ENCODE data around the gene CFAP161. TPM values are rescaled to one million over a fixed set of nuclear protein-coding genes. Genes with fewer than 3 reads are reported as not detected.

The CFAP161 gene
- total and polyA plus RNA-seq, 2 of the 13 experiments (the other 11 are each of a cell fraction or from before 2014, with no cell fraction given), result not detected

DNA sequence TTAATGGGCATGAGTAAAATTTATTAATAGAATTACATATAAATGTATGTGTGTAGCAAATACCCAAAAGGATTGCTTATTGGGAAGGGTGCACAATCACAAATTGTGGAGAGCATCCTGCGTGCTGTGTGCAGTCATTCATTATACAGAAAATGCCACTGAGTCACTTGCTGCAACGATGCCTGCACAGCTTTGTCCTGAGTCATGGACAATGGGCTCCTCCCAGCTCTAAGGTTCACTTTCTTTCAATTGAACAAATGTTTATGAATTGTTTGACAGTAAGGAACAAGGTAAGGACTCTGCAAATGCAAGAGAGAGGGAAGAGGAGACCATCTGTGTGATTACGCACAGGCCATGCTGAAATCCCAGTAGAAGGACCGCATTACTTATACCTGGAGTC, 18.7 kb downstream of the CFAP161 start:
- DNase-seq (ENCODE audit: low spot score) (no peak), FAIRE-seq (no peak), ATAC-seq (no peak)
- Histone ChIP-seq H3K9ac (ENCODE audit: insufficient read depth, low read depth, low read length) (no peak overlapping the region), H3K9me3 (ENCODE audit: low read length) (no peaks in the 10 kb centered on the region), H4K20me1 (ENCODE audit: insufficient read depth, low read length) (no peaks in the 10 kb centered on the region), H3K4me2 (ENCODE audit: low read depth, low read length) (no peak overlapping the region), H3K36me3 (replicated peaks in 1 of 2; ENCODE audit: control insufficient read depth in 1 of 2, insufficient read depth in 2 of 2, low read length in 2 of 2) (no peaks in the 10 kb centered on the region), H3K4me1 (ENCODE audit: insufficient read depth, low read length) (no peaks in the 10 kb centered on the region), H2AFZ (ENCODE audit: low read length) (no peak overlapping the region), H3K79me2 (ENCODE audit: insufficient read depth, low read length) (no peaks in the 10 kb centered on the region), H3K4me3 (replicated peaks in 1 of 3; ENCODE audit: insufficient read depth in 1 of 3, low read depth in 2 of 3, low read length in 3 of 3) (no peak overlapping the region), H3K27me3 (ENCODE audit: control insufficient read depth in 1 of 2, insufficient read depth in 2 of 2, low read length in 2 of 2) (peaks cover 0 to 6% of the 10 kb centered on the region in 2 experiments; a peak in 1 of 5 replicates), H3K27ac (ENCODE audit: extremely low read length, insufficient read depth, low read length) (no peak overlapping the region)
- POLR2A ChIA-PET, result no interaction called here
- TF ChIP-seq ATRX (CRISPR knock-in tag; IDR thresholded peaks at IDR 0.05; ENCODE audit: borderline replicate concordance) (no peak), NFYB (CRISPR knock-in tag; IDR thresholded peaks at IDR 0.05) (no peak), ZNF296 (CRISPR knock-in tag; conservative IDR thresholded peaks at IDR 0.05) (no peak), ZHX1 (CRISPR knock-in tag; IDR thresholded peaks at IDR 0.05; ENCODE audit: low read depth) (no peak), ARNTL (CRISPR knock-in tag; IDR thresholded peaks at IDR 0.05) (no peak), ZNF816 (CRISPR knock-in tag; IDR thresholded peaks at IDR 0.05; ENCODE audit: borderline replicate concordance) (no peak), SP1 (IDR thresholded peaks at IDR 0.05) (no peak), SP1 (CRISPR knock-in tag; IDR thresholded peaks at IDR 0.05) (no peak), SRY (CRISPR knock-in tag; IDR thresholded peaks at IDR 0.05) (no peak), TBX3 (IDR thresholded peaks at IDR 0.05; ENCODE audit: borderline replicate concordance) (no peak), ZFP1 (CRISPR knock-in tag; IDR thresholded peaks at IDR 0.05) (no peak), ZSCAN29 (CRISPR knock-in tag; conservative IDR thresholded peaks at IDR 0.05) (no peak), POGK (CRISPR knock-in tag; conservative IDR thresholded peaks at IDR 0.05) (no peak), ZNF674 (CRISPR knock-in tag; IDR thresholded peaks at IDR 0.05; ENCODE audit: low read depth) (no peak)
- TF ChIP-seq, protein P1, sequence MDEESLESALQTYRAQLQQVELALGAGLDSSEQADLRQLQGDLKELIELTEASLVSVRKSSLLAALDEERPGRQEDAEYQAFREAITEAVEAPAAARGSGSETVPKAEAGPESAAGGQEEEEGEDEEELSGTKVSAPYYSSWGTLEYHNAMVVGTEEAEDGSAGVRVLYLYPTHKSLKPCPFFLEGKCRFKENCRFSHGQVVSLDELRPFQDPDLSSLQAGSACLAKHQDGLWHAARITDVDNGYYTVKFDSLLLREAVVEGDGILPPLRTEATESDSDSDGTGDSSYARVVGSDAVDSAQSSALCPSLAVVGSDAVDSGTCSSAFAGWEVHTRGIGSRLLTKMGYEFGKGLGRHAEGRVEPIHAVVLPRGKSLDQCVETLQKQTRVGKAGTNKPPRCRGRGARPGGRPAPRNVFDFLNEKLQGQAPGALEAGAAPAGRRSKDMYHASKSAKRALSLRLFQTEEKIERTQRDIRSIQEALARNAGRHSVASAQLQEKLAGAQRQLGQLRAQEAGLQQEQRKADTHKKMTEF (CRISPR knock-in tag; IDR thresholded peaks at IDR 0.05), result no peak
- no TSS peak for BruUV-seq (replicated peaks)
- 13% methylated on average over 4 of the region's 4 CpGs for WGBS (ENCODE audit: low lambda C conversion rate)
- intact Hi-C loops (cut with micrococcal nuclease; ENCODE audit: unreplicated experiment) (no loop called here), in situ Hi-C loops (cut with HindIII; ENCODE audit: extremely low pct_ligation_motif_present, low pct_unique_long_range_greater_than_20kb) (no loop called here)
- CTCF ChIA-PET (ENCODE audit: low intra/inter-chr PET ratio, low total read pairs), result no interaction called here

Measured in HepG2 (cell line).